ENCODE data around the gene F2RL2. TPM values are rescaled to one million over a fixed set of nuclear protein-coding genes. Genes with fewer than 3 reads are reported as not detected.
A peak's percentile ranks its signal among the peaks of the same experiment; 100 is the strongest.

The F2RL2 gene
- total and polyA plus RNA-seq, 7 donors, result not detected

DNA sequence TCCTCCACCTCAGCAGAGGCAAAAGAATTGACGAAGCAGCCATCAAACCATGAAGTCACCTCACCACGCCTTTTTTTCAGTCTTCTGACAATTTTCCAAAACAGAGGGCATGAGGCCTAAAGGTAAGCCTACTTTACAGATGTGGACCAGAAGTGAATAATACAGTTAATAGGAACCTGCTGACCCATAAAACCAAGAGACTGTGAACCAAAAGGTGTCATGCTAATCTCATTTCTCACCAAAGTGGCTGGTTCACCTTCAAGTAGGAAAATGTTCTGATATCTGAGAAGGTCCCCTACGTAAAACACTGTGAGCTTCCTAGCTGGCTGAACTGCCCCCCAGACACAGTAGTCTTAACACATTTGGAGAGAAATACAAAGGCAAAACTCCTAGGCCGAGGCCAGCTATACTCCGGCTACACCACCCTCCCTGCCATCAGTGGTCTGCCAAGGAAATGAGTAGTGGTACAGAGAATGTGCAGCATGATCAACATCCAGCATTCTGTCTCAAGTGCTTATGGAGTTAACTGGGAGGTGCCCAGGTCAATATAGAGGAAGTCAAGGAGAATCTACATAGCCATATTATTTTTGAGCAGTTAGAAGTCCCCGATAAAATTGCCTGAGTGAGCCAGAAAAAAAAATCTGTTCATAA is 19.3 kb upstream of the F2RL2 start:
- TF ChIP-seq CTCF (IDR thresholded peaks at IDR 0.05), result no peak
- peaks cover 0 to 4% of the 10 kb centered on the region in 2 donors for H3K36me3 ChIP-seq (ENCODE audit: insufficient read depth in 1 of 2, low read depth in 1 of 2)
- no peaks in the 10 kb centered on the region for H3K9me3 ChIP-seq
- ATAC-seq (no peak), DNase-seq (no peak)
- intact Hi-C loops (cut with DNase I), result no loop called here
- WGBS, 3 donors, result 75 to 87% (median 87%) methylated on average over 6 of the region's 6 CpGs
- H3K4me1 ChIP-seq, result no peaks in the 10 kb centered on the region
- H3K27me3 ChIP-seq (ENCODE audit: insufficient read depth in 3 of 3, low read length in 2 of 3), result no peaks in the 10 kb centered on the region
- H3K27ac ChIP-seq, result no peak overlapping the region
- H3K4me3 ChIP-seq, result no peak overlapping the region

- Histone ChIP-seq H3K36me3 (ENCODE audit: insufficient read depth in 1 of 2, low read depth in 1 of 2) (peaks cover 0 to 4% of the 10 kb centered on the region in 2 donors), H3K4me1 (no peaks in the 10 kb centered on the region), H3K27ac (no peak overlapping the region), H3K27me3 (ENCODE audit: insufficient read depth in 3 of 3, low read length in 2 of 3) (no peaks in the 10 kb centered on the region), H3K4me3 (no peak overlapping the region), H3K9me3 (no peaks in the 10 kb centered on the region)
- DNase-seq (peak in 1 of 2 donors; percentile 21), ATAC-seq (no peak)
- 8 to 14% (median 12%) methylated on average over 1 of the region's 1 CpG for WGBS, 3 donors
- intact Hi-C loops (cut with DNase I), result no loop called here
- peak; percentile 38 for TF ChIP-seq CTCF (IDR thresholded peaks at IDR 0.05)
These were observed 18.4 kb upstream of the F2RL2 start for GRCh38 chr5:76641514-76642120.

DNA sequence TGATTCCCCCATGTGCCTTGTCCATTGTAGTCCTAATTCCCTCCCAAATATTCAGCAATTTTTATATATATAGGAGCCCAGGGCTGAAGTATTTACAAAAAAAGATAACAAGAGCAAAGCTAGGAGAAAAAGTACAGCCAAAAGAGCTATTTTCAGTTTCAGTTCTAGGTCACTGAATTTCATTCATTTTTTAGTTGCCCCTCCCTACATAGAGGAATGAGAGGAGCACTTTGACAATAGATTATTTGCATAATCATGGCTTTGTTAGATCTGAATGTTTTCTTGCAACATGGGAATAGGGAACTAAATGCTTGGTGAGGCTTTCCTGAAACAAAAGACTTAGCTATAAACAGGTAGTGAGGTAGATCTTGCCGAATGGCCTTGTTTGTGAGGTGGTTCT is 15.3 kb upstream of the F2RL2 start:
- TF ChIP-seq CTCF (IDR thresholded peaks at IDR 0.05), result no peak
- 79 to 87% (median 81%) methylated on average over 1 of the region's 1 CpG for WGBS, 3 donors
- ATAC-seq, result no peak
- H3K9me3 ChIP-seq, result no peaks in the 10 kb centered on the region
- intact Hi-C loops (cut with DNase I), result no loop called here
- peaks cover 0 to 4% of the 10 kb centered on the region in 2 donors for H3K36me3 ChIP-seq (ENCODE audit: insufficient read depth in 1 of 2, low read depth in 1 of 2)
- DNase-seq, result no peak
- H3K27me3 ChIP-seq (ENCODE audit: insufficient read depth in 3 of 3, low read length in 2 of 3), result no peaks in the 10 kb centered on the region
- H3K4me1 ChIP-seq, result no peaks in the 10 kb centered on the region
- H3K27ac ChIP-seq, result no peak overlapping the region
- no peak overlapping the region for H3K4me3 ChIP-seq

- TF ChIP-seq CTCF (IDR thresholded peaks at IDR 0.05), result no peak
- Histone ChIP-seq H3K27me3 (ENCODE audit: insufficient read depth in 3 of 3, low read length in 2 of 3) (no peaks in the 10 kb centered on the region), H3K9me3 (no peaks in the 10 kb centered on the region), H3K4me3 (no peak overlapping the region), H3K27ac (no peak overlapping the region), H3K4me1 (no peaks in the 10 kb centered on the region), H3K36me3 (ENCODE audit: insufficient read depth in 1 of 2, low read depth in 1 of 2) (peaks cover 0 to 4% of the 10 kb centered on the region in 2 donors)
- DNase-seq (no peak), ATAC-seq (no peak)
- WGBS, 3 donors, result 92 to 95% (median 95%) methylated on average over 2 of the region's 2 CpGs
- intact Hi-C loops (cut with DNase I), result no loop called here
These were observed 14.3 kb upstream of the F2RL2 start for GRCh38 chr5:76637490-76637889.

Measured in psoas muscle (tissue), 8 donors.